ENCODE results near the gene RSKR. TPM values are rescaled to one million over a fixed set of nuclear protein-coding genes. Genes with fewer than 3 reads are reported as not detected.

Gene RSKR
- total RNA-seq, 1 donor: 4.3 TPM

GRCh38 chr17:28622186-28622585 is 8.2 kb upstream of the RSKR start:
- TF ChIP-seq, protein P1, sequence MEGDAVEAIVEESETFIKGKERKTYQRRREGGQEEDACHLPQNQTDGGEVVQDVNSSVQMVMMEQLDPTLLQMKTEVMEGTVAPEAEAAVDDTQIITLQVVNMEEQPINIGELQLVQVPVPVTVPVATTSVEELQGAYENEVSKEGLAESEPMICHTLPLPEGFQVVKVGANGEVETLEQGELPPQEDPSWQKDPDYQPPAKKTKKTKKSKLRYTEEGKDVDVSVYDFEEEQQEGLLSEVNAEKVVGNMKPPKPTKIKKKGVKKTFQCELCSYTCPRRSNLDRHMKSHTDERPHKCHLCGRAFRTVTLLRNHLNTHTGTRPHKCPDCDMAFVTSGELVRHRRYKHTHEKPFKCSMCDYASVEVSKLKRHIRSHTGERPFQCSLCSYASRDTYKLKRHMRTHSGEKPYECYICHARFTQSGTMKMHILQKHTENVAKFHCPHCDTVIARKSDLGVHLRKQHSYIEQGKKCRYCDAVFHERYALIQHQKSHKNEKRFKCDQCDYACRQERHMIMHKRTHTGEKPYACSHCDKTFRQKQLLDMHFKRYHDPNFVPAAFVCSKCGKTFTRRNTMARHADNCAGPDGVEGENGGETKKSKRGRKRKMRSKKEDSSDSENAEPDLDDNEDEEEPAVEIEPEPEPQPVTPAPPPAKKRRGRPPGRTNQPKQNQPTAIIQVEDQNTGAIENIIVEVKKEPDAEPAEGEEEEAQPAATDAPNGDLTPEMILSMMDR (IDR thresholded peaks at IDR 0.05; ENCODE audit: extremely low read depth, low read depth, low read length): no peak

GRCh38 chr17:28620010-28620409 is 6.0 kb upstream of the RSKR start:
- peaks cover 94% of the 10 kb centered on the region for H3K36me3 ChIP-seq (ENCODE audit: insufficient read depth, low read length)
- H2AFZ ChIP-seq (ENCODE audit: low read length): no peak overlapping the region
- no peak overlapping the region for H3K4me2 ChIP-seq (ENCODE audit: insufficient read depth, low read length)
- H4K20me1 ChIP-seq (ENCODE audit: insufficient read depth, low read length): peaks cover 4% of the 10 kb centered on the region
- TF ChIP-seq, protein P1 (IDR thresholded peaks at IDR 0.05; ENCODE audit: extremely low read depth, low read depth, low read length): no peak
- no peaks in the 10 kb centered on the region for H3K9me3 ChIP-seq (ENCODE audit: low read depth, low read length)
- no peaks in the 10 kb centered on the region for H3K79me2 ChIP-seq (ENCODE audit: insufficient read depth, low read length)
- no peaks in the 10 kb centered on the region for H3K4me1 ChIP-seq (ENCODE audit: insufficient read depth, low read length)
- H3K27ac ChIP-seq (ENCODE audit: low read depth, low read length): no peak overlapping the region
- H3K27me3 ChIP-seq (ENCODE audit: insufficient read depth, low read length): no peaks in the 10 kb centered on the region
- DNase-seq (ENCODE audit: insufficient read length, low spot score, missing footprints): no peak
- H3K4me3 ChIP-seq (ENCODE audit: insufficient read depth, low read length): no peak overlapping the region

More at GRCh38 chr17:28622186-28622585, 8.2 kb upstream of the RSKR start:
- H3K36me3 ChIP-seq (ENCODE audit: insufficient read depth, low read length): peaks cover 87% of the 10 kb centered on the region
- peaks cover 4% of the 10 kb centered on the region for H4K20me1 ChIP-seq (ENCODE audit: insufficient read depth, low read length)
- H3K79me2 ChIP-seq (ENCODE audit: insufficient read depth, low read length): no peaks in the 10 kb centered on the region
- H3K4me1 ChIP-seq (ENCODE audit: insufficient read depth, low read length): no peaks in the 10 kb centered on the region
- DNase-seq (ENCODE audit: insufficient read length, low spot score, missing footprints): no peak
- no peak overlapping the region for H3K4me3 ChIP-seq (ENCODE audit: insufficient read depth, low read length)
- H3K4me2 ChIP-seq (ENCODE audit: insufficient read depth, low read length): no peak overlapping the region
- H3K9me3 ChIP-seq (ENCODE audit: low read depth, low read length): no peaks in the 10 kb centered on the region
- no peak overlapping the region for H2AFZ ChIP-seq (ENCODE audit: low read length)
- no peaks in the 10 kb centered on the region for H3K27me3 ChIP-seq (ENCODE audit: insufficient read depth, low read length)
- no peak overlapping the region for H3K27ac ChIP-seq (ENCODE audit: low read depth, low read length)

DNA sequence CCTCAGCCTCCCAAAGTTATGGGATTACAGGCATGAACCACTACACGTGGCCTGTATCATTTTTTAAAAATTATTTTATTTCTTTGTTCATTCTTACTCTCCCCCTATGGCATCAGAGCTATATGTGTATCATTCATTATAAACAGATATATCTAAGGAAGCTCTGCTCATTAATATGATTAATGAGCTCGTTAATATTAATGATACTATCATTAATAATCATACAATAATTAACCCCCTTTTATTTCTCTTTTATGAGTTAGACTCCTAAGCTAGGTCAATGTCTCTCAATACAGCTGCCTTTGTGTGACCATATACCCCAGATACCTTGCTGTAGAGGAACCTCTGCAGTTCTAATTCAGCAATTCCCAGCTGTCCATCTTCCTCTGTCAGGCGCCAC is 4.5 kb upstream of the RSKR start:
- DNase-seq (ENCODE audit: insufficient read length, low spot score, missing footprints): no peak
- Histone ChIP-seq H3K4me2 (ENCODE audit: insufficient read depth, low read length) (no peak overlapping the region), H3K36me3 (ENCODE audit: insufficient read depth, low read length) (peaks cover 94% of the 10 kb centered on the region)

GRCh38 chr17:28616281-28616680 is 2.3 kb upstream of the RSKR start:
- no peak overlapping the region for H3K27ac ChIP-seq (ENCODE audit: low read depth, low read length)
- no peak overlapping the region for H3K4me3 ChIP-seq (ENCODE audit: insufficient read depth, low read length)
- no peak overlapping the region for H2AFZ ChIP-seq (ENCODE audit: low read length)
- H3K4me2 ChIP-seq (ENCODE audit: insufficient read depth, low read length): no peak overlapping the region
- no peaks in the 10 kb centered on the region for H3K27me3 ChIP-seq (ENCODE audit: insufficient read depth, low read length)
- TF ChIP-seq, protein P1 (IDR thresholded peaks at IDR 0.05; ENCODE audit: extremely low read depth, low read depth, low read length): no peak
- H4K20me1 ChIP-seq (ENCODE audit: insufficient read depth, low read length): no peaks in the 10 kb centered on the region
- H3K79me2 ChIP-seq (ENCODE audit: insufficient read depth, low read length): no peaks in the 10 kb centered on the region
- H3K9me3 ChIP-seq (ENCODE audit: low read depth, low read length): no peaks in the 10 kb centered on the region
- no peak for DNase-seq (ENCODE audit: insufficient read length, low spot score, missing footprints)
- H3K4me1 ChIP-seq (ENCODE audit: insufficient read depth, low read length): no peaks in the 10 kb centered on the region
- H3K36me3 ChIP-seq (ENCODE audit: insufficient read depth, low read length): peaks cover 95% of the 10 kb centered on the region

More for the DNA sequence above, 4.5 kb upstream of the RSKR start:
- peaks cover 2% of the 10 kb centered on the region for H4K20me1 ChIP-seq (ENCODE audit: insufficient read depth, low read length)
- no peaks in the 10 kb centered on the region for H3K27me3 ChIP-seq (ENCODE audit: insufficient read depth, low read length)
- TF ChIP-seq, protein P1 (IDR thresholded peaks at IDR 0.05; ENCODE audit: extremely low read depth, low read depth, low read length): no peak
- H3K4me3 ChIP-seq (ENCODE audit: insufficient read depth, low read length): no peak overlapping the region
- H2AFZ ChIP-seq (ENCODE audit: low read length): no peak overlapping the region
- H3K9me3 ChIP-seq (ENCODE audit: low read depth, low read length): no peaks in the 10 kb centered on the region
- no peak overlapping the region for H3K27ac ChIP-seq (ENCODE audit: low read depth, low read length)
- no peaks in the 10 kb centered on the region for H3K79me2 ChIP-seq (ENCODE audit: insufficient read depth, low read length)
- H3K4me1 ChIP-seq (ENCODE audit: insufficient read depth, low read length): no peaks in the 10 kb centered on the region
